Fibroblast of the aortic adventitia (primary cell): Measurements from ENCODE around the gene LEPR. TPM values are rescaled to one million over a fixed set of nuclear protein-coding genes. Genes with fewer than 3 reads are reported as not detected.
"Not testable (repeated sequence)": the region's sequence is repeated elsewhere in the genome, so short reads cannot be mapped to it uniquely, and the experiment has no call there.

Experiments
- DNase-seq: peaks from one replicate; pipeline ENCODE4 v3.0.0-alpha.2; 2010; ENCODE audit warnings: low read depth
- H3K4me3 ChIP-seq: 2 replicates; pipeline ENCODE4 v1.5.1; 2011; ENCODE audit warnings: low read depth, mild to moderate bottlenecking, control low read depth, low read length, moderate library complexity
- small RNA-seq: library from RNA; depleted of rRNA; stranded (forward); fragments of <200 nt; gene quantifications from one replicate; pipeline ENCODE3, GENCODE V24; 2012
- total RNA-seq: library from RNA; depleted of rRNA; stranded (reverse); fragments of >200 nt; gene quantifications from 2 replicates; pipeline ENCODE4 v1.2.3, GENCODE V29; 2012; ENCODE audit warnings: low replicate concordance
- TF ChIP-seq, protein P1 (sequence below): IDR thresholded peaks from 2 replicates; pipeline ENCODE4 v1.5.1; 2011; ENCODE audit warnings: mild to moderate bottlenecking, low read length, control low read depth, inconsistent platforms; ENCODE audit not compliant: insufficient read depth

Gene LEPR
- total RNA-seq, 1 donor: 6.9 TPM

- TF ChIP-seq, protein P1, sequence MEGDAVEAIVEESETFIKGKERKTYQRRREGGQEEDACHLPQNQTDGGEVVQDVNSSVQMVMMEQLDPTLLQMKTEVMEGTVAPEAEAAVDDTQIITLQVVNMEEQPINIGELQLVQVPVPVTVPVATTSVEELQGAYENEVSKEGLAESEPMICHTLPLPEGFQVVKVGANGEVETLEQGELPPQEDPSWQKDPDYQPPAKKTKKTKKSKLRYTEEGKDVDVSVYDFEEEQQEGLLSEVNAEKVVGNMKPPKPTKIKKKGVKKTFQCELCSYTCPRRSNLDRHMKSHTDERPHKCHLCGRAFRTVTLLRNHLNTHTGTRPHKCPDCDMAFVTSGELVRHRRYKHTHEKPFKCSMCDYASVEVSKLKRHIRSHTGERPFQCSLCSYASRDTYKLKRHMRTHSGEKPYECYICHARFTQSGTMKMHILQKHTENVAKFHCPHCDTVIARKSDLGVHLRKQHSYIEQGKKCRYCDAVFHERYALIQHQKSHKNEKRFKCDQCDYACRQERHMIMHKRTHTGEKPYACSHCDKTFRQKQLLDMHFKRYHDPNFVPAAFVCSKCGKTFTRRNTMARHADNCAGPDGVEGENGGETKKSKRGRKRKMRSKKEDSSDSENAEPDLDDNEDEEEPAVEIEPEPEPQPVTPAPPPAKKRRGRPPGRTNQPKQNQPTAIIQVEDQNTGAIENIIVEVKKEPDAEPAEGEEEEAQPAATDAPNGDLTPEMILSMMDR: no peak
- no peak overlapping the region for H3K4me3 ChIP-seq
- no peak for DNase-seq
Measured at GRCh38 chr1:65458730-65459396, 38.4 kb downstream of the LEPR start.

DNA sequence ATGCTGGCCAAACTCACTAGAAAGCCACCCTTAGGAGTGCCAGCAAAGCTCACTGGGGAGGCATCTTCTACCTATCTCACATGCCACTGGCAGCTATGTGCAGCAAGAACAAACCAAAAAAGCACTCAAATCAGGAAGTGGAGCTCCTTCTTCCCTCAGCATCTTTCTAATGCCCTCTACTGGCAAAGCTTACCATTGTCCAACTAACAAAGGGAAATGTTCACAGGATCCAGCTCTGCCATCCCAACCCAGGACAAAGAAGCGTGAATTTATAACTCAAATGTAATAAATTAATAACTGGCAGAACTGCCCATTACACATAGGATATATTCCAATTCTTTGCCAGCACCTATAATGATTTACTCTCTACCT lies 38.9 kb downstream of the LEPR start:
- H3K4me3 ChIP-seq: no peak overlapping the region
- DNase-seq: peak; percentile 44
- TF ChIP-seq, protein P1: peak; percentile 58

DNA sequence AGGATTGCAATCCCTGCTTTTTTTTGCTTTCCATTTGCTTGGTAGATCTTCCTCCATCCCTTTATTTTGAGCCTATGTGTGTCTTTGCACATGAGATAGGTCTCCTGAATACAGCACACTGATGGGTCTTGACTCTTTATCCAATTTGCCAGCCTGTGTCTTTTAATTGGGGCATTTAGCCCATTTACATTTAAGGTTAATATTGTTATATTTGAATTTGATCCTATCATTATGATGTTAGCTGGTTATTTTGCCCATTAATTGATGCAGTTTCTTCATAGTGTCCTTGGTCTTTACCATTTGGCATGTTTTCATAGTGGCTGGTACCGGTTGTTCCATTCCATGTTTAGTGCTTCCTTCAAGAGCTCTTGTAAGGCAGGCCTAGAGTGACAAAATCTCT lies 45.4 kb downstream of the LEPR start:
- DNase-seq: not testable (repeated sequence)

DNA sequence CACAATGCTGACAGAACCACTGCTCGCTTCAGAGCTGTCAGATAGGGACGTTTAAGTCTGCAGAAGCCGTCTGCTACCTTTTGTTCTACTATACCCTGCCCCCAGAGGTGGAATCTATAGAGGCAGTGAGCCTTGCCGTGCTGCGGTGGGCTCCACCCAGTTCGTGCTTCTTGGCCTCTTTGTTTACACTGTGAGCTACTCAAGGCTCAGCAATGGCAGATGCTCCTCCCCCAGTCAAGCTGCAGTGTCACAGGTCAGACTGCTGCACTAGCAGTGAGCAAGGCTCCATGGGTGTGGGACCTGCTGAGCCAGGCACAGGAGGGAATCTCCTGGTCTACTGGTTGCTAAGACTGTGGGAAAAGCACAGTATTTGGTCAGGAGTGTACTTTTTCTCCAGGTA lies 47.1 kb downstream of the LEPR start:
- TF ChIP-seq, protein P1: no peak
- H3K4me3 ChIP-seq: no peak overlapping the region
- DNase-seq: no peak

More for the DNA sequence above, 45.4 kb downstream of the LEPR start:
- not testable (repeated sequence) for H3K4me3 ChIP-seq

GRCh38 chr1:65469126-65469888 lies 48.8 kb downstream of the LEPR start:
- TF ChIP-seq, protein P1: no peak
- no peak for DNase-seq
- no peak overlapping the region for H3K4me3 ChIP-seq

DNA sequence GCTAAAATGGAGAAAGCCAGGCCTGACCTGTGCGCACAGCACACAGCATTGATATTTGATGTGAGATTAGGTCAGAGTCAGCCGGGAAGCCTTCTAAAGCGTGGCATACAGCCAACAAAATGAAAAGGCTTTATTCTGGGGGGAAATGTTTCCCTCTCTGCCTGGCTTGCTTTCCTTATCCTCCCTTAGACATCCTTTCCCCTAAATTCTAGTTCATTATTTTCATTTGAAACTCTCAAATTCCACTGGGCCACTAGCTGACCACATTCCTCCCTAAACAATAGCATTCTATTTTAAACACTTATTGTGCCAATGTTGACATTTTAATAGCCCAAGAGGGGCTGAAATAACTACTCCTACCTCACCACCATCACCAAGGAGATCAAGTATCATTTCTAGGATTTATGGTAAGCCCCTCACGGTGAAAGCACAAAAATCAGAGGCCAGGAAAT lies 49.4 kb downstream of the LEPR start:
- TF ChIP-seq, protein P1: no peak
- peak; percentile 82 for DNase-seq
- H3K4me3 ChIP-seq: no peak overlapping the region

Small RNAs within 50 kb of the gene (small RNA-seq; reads per million reads assigned to genes)
- gene RNU2-15P: not detected

Other genes with a start within 250 kb of the LEPR start
- gene DNAJC6, start 111.1 kb upstream of the LEPR start, total RNA-seq: 0.49 and 0.72 TPM in 2 replicates
- 32.6 and 65.4 TPM in 2 replicates for gene LEPROT, start within 50 bp of the LEPR start, total RNA-seq